ENCODE measurements around the gene THEMIS2.

DNA sequence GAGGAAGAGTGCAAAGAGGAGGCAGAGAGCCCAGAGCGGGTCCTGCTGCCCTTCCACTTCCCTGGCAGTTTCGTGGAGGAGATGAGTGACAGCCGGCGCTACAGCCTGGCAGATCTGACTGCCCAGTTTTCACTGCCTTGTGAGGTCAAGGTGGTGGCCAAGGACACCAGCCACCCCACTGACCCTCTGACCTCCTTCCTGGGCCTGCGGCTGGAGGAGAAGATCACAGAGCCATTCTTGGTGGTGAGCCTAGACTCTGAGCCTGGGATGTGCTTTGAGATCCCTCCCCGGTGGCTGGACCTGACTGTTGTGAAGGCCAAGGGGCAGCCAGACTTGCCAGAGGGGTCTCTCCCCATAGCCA is 10.2 kb downstream of the THEMIS2 start:
- TF ChIP-seq, protein P1, sequence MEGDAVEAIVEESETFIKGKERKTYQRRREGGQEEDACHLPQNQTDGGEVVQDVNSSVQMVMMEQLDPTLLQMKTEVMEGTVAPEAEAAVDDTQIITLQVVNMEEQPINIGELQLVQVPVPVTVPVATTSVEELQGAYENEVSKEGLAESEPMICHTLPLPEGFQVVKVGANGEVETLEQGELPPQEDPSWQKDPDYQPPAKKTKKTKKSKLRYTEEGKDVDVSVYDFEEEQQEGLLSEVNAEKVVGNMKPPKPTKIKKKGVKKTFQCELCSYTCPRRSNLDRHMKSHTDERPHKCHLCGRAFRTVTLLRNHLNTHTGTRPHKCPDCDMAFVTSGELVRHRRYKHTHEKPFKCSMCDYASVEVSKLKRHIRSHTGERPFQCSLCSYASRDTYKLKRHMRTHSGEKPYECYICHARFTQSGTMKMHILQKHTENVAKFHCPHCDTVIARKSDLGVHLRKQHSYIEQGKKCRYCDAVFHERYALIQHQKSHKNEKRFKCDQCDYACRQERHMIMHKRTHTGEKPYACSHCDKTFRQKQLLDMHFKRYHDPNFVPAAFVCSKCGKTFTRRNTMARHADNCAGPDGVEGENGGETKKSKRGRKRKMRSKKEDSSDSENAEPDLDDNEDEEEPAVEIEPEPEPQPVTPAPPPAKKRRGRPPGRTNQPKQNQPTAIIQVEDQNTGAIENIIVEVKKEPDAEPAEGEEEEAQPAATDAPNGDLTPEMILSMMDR (IDR thresholded peaks at IDR 0.05; ENCODE audit: poor library complexity, severe bottlenecking): no peak
- TF ChIP-seq TAF1 (IDR thresholded peaks at IDR 0.05; ENCODE audit: low read depth) (no peak), EZH2 (IDR thresholded peaks at IDR 0.05; ENCODE audit: borderline replicate concordance, insufficient read depth, low read length, poor library complexity, severe bottlenecking) (no peak)

Data from neural cell (in vitro differentiated cells).